ENCODE data around the gene PIGW. TPM values are rescaled to one million over a fixed set of nuclear protein-coding genes. Genes with fewer than 3 reads are reported as not detected.

Gene PIGW
- total and polyA plus RNA-seq, 10 of the 15 experiments (the other 5 are each of a cell fraction or from before 2014, with no cell fraction given): 6.0 to 31.5 (median 13.8) TPM

- TF ChIP-seq ZNF592 (IDR thresholded peaks at IDR 0.05) (no peak), E2F4 (IDR thresholded peaks at IDR 0.05; ENCODE audit: low read depth, low read length) (no peak), TARDBP (IDR thresholded peaks at IDR 0.05; ENCODE audit: borderline replicate concordance) (0 out of 2 replicates have a peak, but pooled peaks have one; percentile 18), KAT2A (conservative IDR thresholded peaks at IDR 0.05; ENCODE audit: control insufficient read depth, low read depth, low read length) (no peak), MTA3 (IDR thresholded peaks at IDR 0.05; ENCODE audit: borderline replicate concordance, low read length) (no peak; the same call in 1 of the 2 replicates), ATF3 (IDR thresholded peaks at IDR 0.05; ENCODE audit: borderline replicate concordance, extremely low read depth, low read depth, low read length) (no peak), NR2C2 (IDR thresholded peaks at IDR 0.05; ENCODE audit: borderline replicate concordance, control insufficient read depth, insufficient read length, low read depth) (no peak), TAF1 (IDR thresholded peaks at IDR 0.05; ENCODE audit: borderline replicate concordance, low read depth, low read length) (peak; percentile 90), ATF2 (IDR thresholded peaks at IDR 0.05; ENCODE audit: low read length) (no peak), MTA2 (IDR thresholded peaks at IDR 0.05; ENCODE audit: low read depth) (no peak), PKNOX1 (IDR thresholded peaks at IDR 0.05) (peak; percentile 65), NFYA (IDR thresholded peaks at IDR 0.05; ENCODE audit: borderline replicate concordance, low read depth, low read length) (no peak), PAX8 (IDR thresholded peaks at IDR 0.05) (no peak), ZBED1 (IDR thresholded peaks at IDR 0.05; ENCODE audit: borderline replicate concordance) (peak; percentile 49; the same call in 1 of the 2 replicates), CEBPB (IDR thresholded peaks at IDR 0.05; ENCODE audit: borderline replicate concordance in 1 of 2, low read depth in 2 of 2, low read length in 2 of 2) (no peak), RFX5 (IDR thresholded peaks at IDR 0.05; ENCODE audit: low read depth, low read length) (no peak), CREB1 (IDR thresholded peaks at IDR 0.05; ENCODE audit: low read depth) (peak; percentile 69), SP1 (IDR thresholded peaks at IDR 0.05; ENCODE audit: low read depth, low read length) (peak; percentile 20), SKIL (IDR thresholded peaks at IDR 0.05; ENCODE audit: low read depth, poor library complexity, severe bottlenecking) (no peak)
Observed at GRCh38 chr17:36534840-36535668, at the start of gene PIGW, which contains the start of gene MYO19 (continued).
